K562 (cell line): ENCODE results near the gene KRTAP1-4. TPM values are rescaled to one million over a fixed set of nuclear protein-coding genes. Genes with fewer than 3 reads are reported as not detected.

Experiments used
- BACH1 ChIP-seq: fragments of 200-800 bp; sonication (Bioruptor generic); IDR thresholded peaks from 2 replicates; pipeline ENCODE4 v1.6.1; 2016; ENCODE audit warnings: missing genetic modification characterization, missing compliant biosample characterization
- C11orf30 ChIP-seq: fragments of 450-650 bp; IDR thresholded peaks from 2 replicates; pipeline ENCODE4 v1.6.1; 2016; ENCODE audit warnings: low read depth, mild to moderate bottlenecking
- CBFB ChIP-seq: sonication (generic); formaldehyde crosslinking; IDR thresholded peaks from 2 replicates; pipeline ENCODE4 v1.4.0; 2020; ENCODE audit warnings: mild to moderate bottlenecking, missing genetic modification reagents
- MED1 ChIP-seq: sonication (generic); formaldehyde crosslinking; IDR thresholded peaks from 2 replicates; pipeline ENCODE4 v1.8.1; 2023; ENCODE audit warnings: missing genetic modification reagents, borderline replicate concordance
- PCBP1 ChIP-seq: fragments of 200-400 bp; formaldehyde crosslinking; IDR thresholded peaks from 2 replicates; pipeline ENCODE4 v1.6.1; 2018; ENCODE audit warnings: mild to moderate bottlenecking, low read depth, low read length; ENCODE audit not compliant: poor library complexity, severe bottlenecking
- ZNF184 ChIP-seq: sonication (generic); formaldehyde crosslinking; IDR thresholded peaks from 2 replicates; pipeline ENCODE4 v1.5.0; 2020; ENCODE audit warnings: missing genetic modification reagents
- polyA plus RNA-seq, 8 experiments: library from polyadenylated mRNA; depleted of rRNA in 4 of 8; stranded (reverse) in 5 of 8; unstranded in 3 of 8; fragments of >200 nt; fragmentation: Nextera tagmentation in 2 of 8; fragmentation: Illumina TruSeq in 1 of 8; extraction: Ambion mirVana in 2 of 8; extraction: Trizol in 1 of 8; gene quantifications; 2 replicates each; pipeline versions ENCODE4 v1.2.1 to v1.2.3, GENCODE V29; 2011 to 2014; ENCODE audit warnings: inconsistent platforms in 1 of 8, missing spikeins in 1 of 8
- total RNA-seq, 7 experiments: library from RNA; depleted of rRNA in 6 of 7; stranded (reverse); fragments of >200 nt in 6 of 7; fragmentation: Illumina TruSeq in 2 of 7; extraction: Trizol in 2 of 7; gene quantifications; 2 replicates each; pipeline versions ENCODE4 v1.2.1 to v1.2.3, GENCODE V29; 2011 to 2021; ENCODE audit warnings: low replicate concordance in 1 of 7
- TF ChIP-seq, protein P1 (sequence below): fragments of 450-650 bp; formaldehyde crosslinking; IDR thresholded peaks from 2 replicates; pipeline ENCODE4 v1.4.0; 2022; ENCODE audit warnings: mild to moderate bottlenecking, moderate library complexity
- TF ChIP-seq, protein P2 (sequence below), 2 experiments: fragments of 450-650 bp; IDR thresholded peaks; 2 replicates each; pipeline ENCODE4 v1.6.1; 2016; ENCODE audit warnings: mild to moderate bottlenecking in 2 of 2, borderline replicate concordance in 1 of 2, low read depth in 1 of 2, moderate library complexity in 1 of 2
- TF ChIP-seq, protein P3 (sequence below): fragments of 450-650 bp; conservative IDR thresholded peaks from 2 replicates; pipeline ENCODE4 v1.6.1; 2016; ENCODE audit warnings: missing genetic modification characterization, low read depth, mild to moderate bottlenecking, control low read depth, missing compliant biosample characterization

The KRTAP1-4 gene
- total and polyA plus RNA-seq, 9 of the 15 experiments (the other 6 are each of a cell fraction or from before 2014, with no cell fraction given) = not detected

DNA sequence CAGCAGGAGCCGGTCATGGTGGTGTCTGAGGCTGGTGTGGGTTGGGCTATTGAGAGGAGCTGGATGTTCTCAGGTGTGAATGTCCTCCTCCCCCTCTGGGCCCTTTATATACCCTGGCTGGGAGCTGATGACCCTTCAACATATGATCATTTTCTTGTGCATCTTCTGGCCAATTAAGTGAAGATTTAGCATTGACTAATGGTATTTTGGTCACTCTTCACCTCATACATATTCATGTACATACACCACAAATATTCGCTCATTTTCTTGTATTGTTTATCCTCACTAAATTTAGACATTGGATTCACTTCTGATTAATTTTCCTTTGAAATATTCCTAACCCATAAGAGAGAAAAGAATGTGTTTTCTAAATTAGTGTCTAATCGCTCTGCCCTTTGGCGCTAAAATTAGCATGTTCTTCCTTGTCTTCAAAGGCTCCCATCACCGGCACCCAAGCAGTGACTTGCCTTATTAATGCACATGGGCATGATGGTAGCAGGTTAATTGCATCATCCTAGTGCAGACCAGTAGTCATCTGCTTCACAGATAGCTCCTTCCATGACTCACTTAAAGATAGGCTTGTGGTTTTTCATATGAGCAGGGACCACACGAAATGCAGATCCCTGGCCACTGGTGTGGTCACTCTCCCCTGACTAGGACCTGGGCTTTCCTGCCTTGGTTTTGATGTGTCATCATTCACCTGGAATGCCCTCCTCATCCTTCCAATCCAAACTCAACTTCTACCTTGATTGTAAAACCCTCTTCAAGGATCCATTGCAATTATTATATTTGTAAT, 36.0 kb upstream of the KRTAP1-4 start, which contains the start of gene KRTAP2-4 (continued):
- TF ChIP-seq PCBP1 = no peak
- TF ChIP-seq ZNF184 (CRISPR knock-in tag) = no peak
- TF ChIP-seq, protein P1, sequence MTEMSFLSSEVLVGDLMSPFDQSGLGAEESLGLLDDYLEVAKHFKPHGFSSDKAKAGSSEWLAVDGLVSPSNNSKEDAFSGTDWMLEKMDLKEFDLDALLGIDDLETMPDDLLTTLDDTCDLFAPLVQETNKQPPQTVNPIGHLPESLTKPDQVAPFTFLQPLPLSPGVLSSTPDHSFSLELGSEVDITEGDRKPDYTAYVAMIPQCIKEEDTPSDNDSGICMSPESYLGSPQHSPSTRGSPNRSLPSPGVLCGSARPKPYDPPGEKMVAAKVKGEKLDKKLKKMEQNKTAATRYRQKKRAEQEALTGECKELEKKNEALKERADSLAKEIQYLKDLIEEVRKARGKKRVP (CRISPR knock-in tag) = peak; percentile 98
- TF ChIP-seq C11orf30 = peak; percentile 66; the same call in 1 of the 2 replicates
- TF ChIP-seq MED1 (CRISPR knock-in tag) = no peak
- TF ChIP-seq CBFB = no peak
- TF ChIP-seq BACH1 (tag) = peak; percentile 82; the same call in 1 of the 2 replicates
- TF ChIP-seq, protein P2, sequence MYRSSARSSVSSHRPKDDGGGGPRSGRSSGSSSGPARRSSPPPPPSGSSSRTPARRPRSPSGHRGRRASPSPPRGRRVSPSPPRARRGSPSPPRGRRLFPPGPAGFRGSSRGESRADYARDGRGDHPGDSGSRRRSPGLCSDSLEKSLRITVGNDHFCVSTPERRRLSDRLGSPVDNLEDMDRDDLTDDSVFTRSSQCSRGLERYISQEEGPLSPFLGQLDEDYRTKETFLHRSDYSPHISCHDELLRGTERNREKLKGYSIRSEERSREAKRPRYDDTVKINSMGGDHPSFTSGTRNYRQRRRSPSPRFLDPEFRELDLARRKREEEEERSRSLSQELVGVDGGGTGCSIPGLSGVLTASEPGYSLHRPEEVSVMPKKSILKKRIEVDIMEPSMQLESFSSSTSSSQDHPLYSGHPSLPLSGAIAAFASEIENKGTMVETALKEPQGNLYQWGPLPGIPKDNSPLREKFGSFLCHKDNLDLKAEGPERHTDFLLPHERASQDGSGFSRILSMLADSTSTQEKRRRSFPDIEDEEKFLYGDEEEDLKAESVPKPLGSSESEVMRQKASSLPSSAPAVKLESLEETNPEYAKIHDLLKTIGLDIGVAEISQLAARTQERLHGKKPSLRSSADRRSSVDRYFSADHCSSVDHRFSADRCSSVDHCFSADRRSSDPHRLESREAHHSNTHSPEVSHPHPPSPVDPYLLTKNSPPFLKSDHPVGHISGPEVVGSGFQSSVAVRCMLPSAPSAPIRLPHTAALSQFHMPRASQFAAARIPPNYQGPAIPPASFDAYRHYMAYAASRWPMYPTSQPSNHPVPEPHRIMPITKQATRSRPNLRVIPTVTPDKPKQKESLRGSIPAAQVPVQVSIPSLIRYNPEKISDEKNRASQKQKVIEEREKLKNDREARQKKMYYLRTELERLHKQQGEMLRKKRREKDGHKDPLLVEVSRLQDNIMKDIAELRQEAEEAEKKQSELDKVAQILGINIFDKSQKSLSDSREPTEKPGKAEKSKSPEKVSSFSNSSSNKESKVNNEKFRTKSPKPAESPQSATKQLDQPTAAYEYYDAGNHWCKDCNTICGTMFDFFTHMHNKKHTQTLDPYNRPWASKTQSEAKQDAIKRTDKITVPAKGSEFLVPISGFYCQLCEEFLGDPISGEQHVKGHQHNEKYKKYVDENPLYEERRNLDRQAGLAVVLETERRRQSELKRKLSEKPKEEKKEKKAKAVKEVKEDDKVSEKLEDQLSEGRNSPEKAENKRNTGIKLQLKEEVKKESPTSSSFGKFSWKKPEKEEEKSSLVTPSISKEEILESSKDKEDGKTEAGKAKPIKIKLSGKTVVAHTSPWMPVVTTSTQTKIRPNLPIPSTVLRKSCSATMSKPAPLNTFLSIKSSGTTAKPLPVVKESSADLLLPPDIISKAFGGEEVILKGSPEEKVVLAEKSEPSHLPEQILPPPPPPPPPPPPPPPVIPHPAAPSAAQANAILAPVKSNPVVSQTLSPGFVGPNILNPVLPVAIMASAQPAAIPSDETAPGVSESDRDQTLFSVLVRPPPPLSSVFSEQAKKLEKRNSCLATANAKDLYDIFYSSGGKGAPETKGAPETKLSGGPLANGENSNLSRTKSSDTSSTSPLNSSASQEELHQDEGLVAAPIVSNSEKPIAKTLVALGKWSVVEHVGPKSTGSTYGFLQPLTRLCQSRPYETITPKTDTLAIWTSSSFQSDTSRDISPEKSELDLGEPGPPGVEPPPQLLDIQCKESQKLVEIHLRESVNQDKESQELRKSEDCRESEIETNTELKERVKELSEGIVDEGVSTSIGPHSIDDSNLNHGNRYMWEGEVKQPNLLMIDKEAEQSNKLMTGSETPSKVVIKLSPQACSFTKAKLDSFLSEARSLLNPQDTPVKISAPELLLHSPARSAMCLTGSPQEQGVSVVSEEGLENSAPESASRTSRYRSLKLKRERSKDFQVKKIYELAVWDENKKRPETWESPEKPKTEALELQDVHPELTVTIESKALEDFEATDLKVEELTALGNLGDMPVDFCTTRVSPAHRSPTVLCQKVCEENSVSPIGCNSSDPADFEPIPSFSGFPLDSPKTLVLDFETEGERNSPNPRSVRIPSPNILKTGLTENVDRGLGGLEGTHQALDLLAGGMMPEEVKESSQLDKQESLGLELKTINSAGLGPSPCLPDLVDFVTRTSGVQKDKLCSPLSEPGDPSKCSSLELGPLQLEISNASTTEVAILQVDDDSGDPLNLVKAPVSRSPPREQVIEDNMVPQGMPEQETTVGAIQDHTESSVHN (IDR thresholded peaks at IDR 0.05; ENCODE audit: borderline replicate concordance in 1 of 2, low read depth in 1 of 2) = peak in 1 of 2 experiments; percentile 95; a peak in 2 of 4 replicates
- TF ChIP-seq, protein P3, sequence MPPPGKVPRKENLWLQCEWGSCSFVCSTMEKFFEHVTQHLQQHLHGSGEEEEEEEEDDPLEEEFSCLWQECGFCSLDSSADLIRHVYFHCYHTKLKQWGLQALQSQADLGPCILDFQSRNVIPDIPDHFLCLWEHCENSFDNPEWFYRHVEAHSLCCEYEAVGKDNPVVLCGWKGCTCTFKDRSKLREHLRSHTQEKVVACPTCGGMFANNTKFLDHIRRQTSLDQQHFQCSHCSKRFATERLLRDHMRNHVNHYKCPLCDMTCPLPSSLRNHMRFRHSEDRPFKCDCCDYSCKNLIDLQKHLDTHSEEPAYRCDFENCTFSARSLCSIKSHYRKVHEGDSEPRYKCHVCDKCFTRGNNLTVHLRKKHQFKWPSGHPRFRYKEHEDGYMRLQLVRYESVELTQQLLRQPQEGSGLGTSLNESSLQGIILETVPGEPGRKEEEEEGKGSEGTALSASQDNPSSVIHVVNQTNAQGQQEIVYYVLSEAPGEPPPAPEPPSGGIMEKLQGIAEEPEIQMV (tag) = no peak
